ENCODE measurements around the gene TADA3. TPM values are rescaled to one million over a fixed set of nuclear protein-coding genes. Genes with fewer than 3 reads are reported as not detected.

Gene TADA3
- total and polyA plus RNA-seq, 9 of the 15 experiments (the other 6 are each of a cell fraction or from before 2014, with no cell fraction given): 4.1 to 110 (median 74.8) TPM

- WGBS (ENCODE audit: insufficient coverage, low coverage, missing lambda C conversion rate): 97% methylated on average over 7 of the region's 7 CpGs
- in situ Hi-C loops (cut with MboI) (no loop called here), intact Hi-C loops (cut with micrococcal nuclease) (no loop called here)
- BruUV-seq (replicated peaks): TSS peak; percentile 34
- ChIA-PET POLR2A (interaction anchor here (0.5 to 6.7 kb wide), 9 partner anchors 8 to 292 kb away, joined by 3 to 49 read pairs (median 5); partner anchors contain the start of genes ARPC4, EMC3 and TADA3), CTCF (ENCODE audit: low intra/inter-chr PET ratio) (interaction anchor here (0.7 kb wide), 1 partner anchor 520 kb away, joined by 3 read pairs; no protein-coding TSS in a partner anchor)
- no peak overlapping the region for H2AFZ ChIP-seq (ENCODE audit: low read depth, low read length)
- no peaks in the 10 kb centered on the region for H3K79me2 ChIP-seq (ENCODE audit: control insufficient read depth, insufficient read depth, low read length)
- H3K9me3 ChIP-seq (replicated peaks; ENCODE audit: control insufficient read depth, insufficient read depth, low read depth, low read length): no peaks in the 10 kb centered on the region
- ATAC-seq: no peak
- peaks cover 2% of the 10 kb centered on the region for H3K9me1 ChIP-seq (ENCODE audit: control insufficient read depth, insufficient read depth, low read length)
- H3K4me1 ChIP-seq (replicated peaks in 1 of 2; ENCODE audit: control insufficient read depth in 2 of 2, insufficient read depth in 2 of 2, low read length in 2 of 2): peaks cover 0 to 8% of the 10 kb centered on the region in 2 experiments; a peak in 2 of 5 replicates
- no peak overlapping the region for H3K27ac ChIP-seq (ENCODE audit: extremely low read depth, low read depth, low read length)
- no peaks in the 10 kb centered on the region for H3K27me3 ChIP-seq (ENCODE audit: control insufficient read depth in 2 of 2, insufficient read depth in 2 of 2, low read length in 2 of 2)
- H3K36me3 ChIP-seq (ENCODE audit: control insufficient read depth, insufficient read depth, low read length): peaks cover 88% of the 10 kb centered on the region
- DNase-seq (ENCODE audit: extremely low read depth in 1 of 4, low spot score in 3 of 4): no peak
- no peak overlapping the region for H3K4me2 ChIP-seq (ENCODE audit: insufficient read depth, low read length)
- H3K4me3 ChIP-seq: no peak overlapping the region
- H3K9ac ChIP-seq (ENCODE audit: insufficient read depth in 1 of 2, low read depth in 2 of 2, low read length in 2 of 2): 0 out of 4 replicates have a peak overlapping the region, but pooled peaks of 1 of the 2 experiments have one; percentile 43
- FAIRE-seq: no peak
- H4K20me1 ChIP-seq (replicated peaks; ENCODE audit: control insufficient read depth, insufficient read depth, low read length): 0 out of 2 replicates have a peak, but pooled peaks cover 3% of the 10 kb centered on the region
- no peak for TF ChIP-seq BCL6 (CRISPR knock-in tag; IDR thresholded peaks at IDR 0.05)
- TF ChIP-seq ZNF124 (CRISPR knock-in tag; IDR thresholded peaks at IDR 0.05): no peak
- TF ChIP-seq PHF8 (IDR thresholded peaks at IDR 0.05; ENCODE audit: borderline replicate concordance, low read length): no peak
- no peak for TF ChIP-seq ELF4 (CRISPR knock-in tag; IDR thresholded peaks at IDR 0.05)
- no peak for TF ChIP-seq KAT7 (CRISPR knock-in tag; IDR thresholded peaks at IDR 0.05; ENCODE audit: borderline replicate concordance)
- no peak for TF ChIP-seq ZNF644 (tag; IDR thresholded peaks at IDR 0.05; ENCODE audit: low read depth)
- no peak for TF ChIP-seq ETV1 (tag; conservative IDR thresholded peaks at IDR 0.05; ENCODE audit: low read depth)
- TF ChIP-seq NCOR1 (IDR thresholded peaks at IDR 0.05): no peak
- no peak for TF ChIP-seq TRIM25 (IDR thresholded peaks at IDR 0.05; ENCODE audit: borderline replicate concordance)
- no peak for TF ChIP-seq AFF1 (IDR thresholded peaks at IDR 0.05; ENCODE audit: low read depth in 1 of 2, partially characterized antibody in 2 of 2)
- TF ChIP-seq RBM25 (IDR thresholded peaks at IDR 0.05; ENCODE audit: low read depth, low read length, severe bottlenecking): peak; percentile 72
- TF ChIP-seq POLR2G (IDR thresholded peaks at IDR 0.05; ENCODE audit: low read depth, low read length): peak; percentile 58; the same call in 1 of the 2 replicates
- no peak for TF ChIP-seq ZNF717 (CRISPR knock-in tag; IDR thresholded peaks at IDR 0.05)
- no peak for TF ChIP-seq TGIF2 (CRISPR knock-in tag; IDR thresholded peaks at IDR 0.05)
- TF ChIP-seq RFX5 (IDR thresholded peaks at IDR 0.05; ENCODE audit: low read depth, low read length): no peak
- 0 out of 2 replicates have a peak, but pooled peaks have one; percentile 37 for TF ChIP-seq BCOR (IDR thresholded peaks at IDR 0.05)
These were observed 14.7 kb upstream of the TADA3 start for GRCh38 chr3:9806688-9807589.

Measured in K562 (cell line).